Muscle layer of colon (tissue), 2 donors: Measurements from ENCODE around the gene PRKD1.
"Not testable (repeated sequence)": the region's sequence is repeated elsewhere in the genome, so short reads cannot be mapped to it uniquely, and the experiment has no call there.

Experiments used
- H3K27ac ChIP-seq: one replicate; pipeline ENCODE4 v1.7.0; 2013; ENCODE audit warnings: low read depth, mild to moderate bottlenecking, low read length, moderate library complexity
- H3K27me3 ChIP-seq, 2 donors: one replicate each; pipeline ENCODE4 v1.7.0; 2013; ENCODE audit warnings: low read length in 2 of 2, mild to moderate bottlenecking in 2 of 2; ENCODE audit not compliant: insufficient read depth in 2 of 2, control insufficient read depth in 1 of 2
- H3K36me3 ChIP-seq: one replicate; pipeline ENCODE4 v1.7.0; 2013; ENCODE audit warnings: mild to moderate bottlenecking, low read length; ENCODE audit not compliant: insufficient read depth
- H3K4me1 ChIP-seq: one replicate; pipeline ENCODE4 v1.7.0; 2013; ENCODE audit warnings: mild to moderate bottlenecking, low read length; ENCODE audit not compliant: insufficient read depth
- H3K4me3 ChIP-seq, 2 donors: one replicate each; pipeline ENCODE4 v1.7.0; 2013; ENCODE audit warnings: low read length in 2 of 2, low read depth in 1 of 2, mild to moderate bottlenecking in 1 of 2, moderate library complexity in 1 of 2
- H3K9ac ChIP-seq: one replicate; pipeline ENCODE4 v1.7.0; 2013; ENCODE audit warnings: low read length
- H3K9me3 ChIP-seq: one replicate; pipeline ENCODE4 v1.7.0; 2013; ENCODE audit warnings: mild to moderate bottlenecking, low read length
- donor health status: abdominal sarcoma.
- donor health status: Adenocarcinoma of cecum.

Gene PRKD1

DNA sequence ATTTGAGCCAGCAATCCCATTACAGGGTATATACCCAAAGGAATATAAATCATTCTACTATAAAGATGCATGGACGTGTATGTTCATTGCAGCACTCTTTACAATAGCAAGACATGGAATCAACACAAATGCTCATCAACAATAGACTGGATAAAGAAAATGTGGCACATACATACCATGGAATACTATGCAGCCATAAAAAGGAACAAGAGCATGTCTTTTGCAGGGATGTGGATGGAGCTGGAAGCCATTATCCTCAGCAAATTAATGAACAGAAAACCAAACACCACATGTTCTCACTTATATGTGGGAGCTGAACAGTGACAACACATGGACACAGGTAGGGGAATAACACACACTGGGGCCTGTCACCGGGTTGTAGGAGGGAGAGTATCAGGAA is 238.1 kb downstream of the PRKD1 start:
- H3K9me3 ChIP-seq, H3K27ac ChIP-seq, H3K27me3 ChIP-seq, H3K36me3 ChIP-seq, H3K4me3 ChIP-seq, H3K9ac ChIP-seq: not testable (repeated sequence)
- H3K4me1 ChIP-seq: peaks cover 10% of the 10 kb centered on the region

GRCh38 chr14:29687866-29688265 is 239.8 kb downstream of the PRKD1 start:
- H3K27ac ChIP-seq: no peak overlapping the region
- peaks cover 13% of the 10 kb centered on the region for H3K4me1 ChIP-seq
- H3K4me3 ChIP-seq: no peak overlapping the region
- no peak overlapping the region for H3K9ac ChIP-seq
- no peaks in the 10 kb centered on the region for H3K27me3 ChIP-seq
- H3K9me3 ChIP-seq: no peaks in the 10 kb centered on the region
- no peaks in the 10 kb centered on the region for H3K36me3 ChIP-seq

GRCh38 chr14:29687071-29687765 is 240.4 kb downstream of the PRKD1 start:
- Histone ChIP-seq H3K4me1 (peaks cover 13% of the 10 kb centered on the region), H3K9me3 (no peaks in the 10 kb centered on the region), H3K27ac (no peak overlapping the region), H3K4me3 (no peak overlapping the region), H3K27me3 (no peaks in the 10 kb centered on the region), H3K9ac (no peak overlapping the region), H3K36me3 (no peaks in the 10 kb centered on the region)

GRCh38 chr14:29684926-29685325 is 242.7 kb downstream of the PRKD1 start:
- Histone ChIP-seq H3K4me1 (peaks cover 13% of the 10 kb centered on the region), H3K36me3 (no peaks in the 10 kb centered on the region), H3K9me3 (no peaks in the 10 kb centered on the region), H3K4me3 (no peak overlapping the region), H3K27ac (no peak overlapping the region), H3K27me3 (no peaks in the 10 kb centered on the region), H3K9ac (no peak overlapping the region)

DNA sequence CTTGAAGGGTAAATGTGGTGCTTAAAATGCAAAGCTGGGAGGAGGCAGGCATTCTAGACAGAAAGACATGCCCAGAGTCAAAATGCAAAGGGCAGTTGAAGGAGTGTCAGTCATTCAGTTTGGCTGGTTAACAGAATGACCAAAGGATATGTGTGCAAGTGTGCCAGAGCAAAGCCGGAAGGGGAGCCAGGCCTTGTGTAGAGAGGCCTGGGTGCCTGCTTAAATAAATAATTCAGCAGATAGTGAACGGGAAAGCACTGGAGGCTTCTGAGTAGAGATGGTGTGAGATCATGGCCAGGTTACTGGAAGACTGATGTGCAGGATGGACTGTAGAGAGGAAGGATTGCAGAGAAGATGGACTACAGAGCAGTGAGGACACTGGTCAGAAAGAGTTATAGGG is 244.9 kb downstream of the PRKD1 start:
- Histone ChIP-seq H3K27me3 (no peaks in the 10 kb centered on the region), H3K9me3 (no peaks in the 10 kb centered on the region), H3K4me1 (peaks cover 13% of the 10 kb centered on the region), H3K9ac (no peak overlapping the region), H3K36me3 (no peaks in the 10 kb centered on the region), H3K4me3 (no peak overlapping the region), H3K27ac (no peak overlapping the region)

DNA sequence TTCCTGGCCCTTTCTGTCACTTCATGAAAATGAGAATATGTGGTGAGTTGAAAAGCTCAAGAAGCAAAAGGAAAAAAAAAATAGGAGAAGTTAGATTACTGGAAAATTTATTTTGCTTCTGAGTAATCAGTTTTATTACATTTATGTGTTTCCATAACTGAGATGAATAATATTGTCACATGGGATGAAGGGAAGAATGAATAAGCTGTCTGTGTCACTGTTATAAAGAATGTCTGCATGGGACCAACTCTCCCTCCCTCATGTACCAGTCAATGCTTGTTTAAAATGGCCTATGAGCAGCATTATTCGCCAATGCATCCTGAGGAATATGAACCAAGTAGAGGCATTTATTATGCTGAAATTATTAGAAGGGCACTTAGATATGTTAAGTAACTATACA is 246.3 kb downstream of the PRKD1 start:
- H3K4me1 ChIP-seq: peaks cover 13% of the 10 kb centered on the region
- no peaks in the 10 kb centered on the region for H3K36me3 ChIP-seq
- no peaks in the 10 kb centered on the region for H3K9me3 ChIP-seq
- H3K27ac ChIP-seq: no peak overlapping the region
- no peaks in the 10 kb centered on the region for H3K27me3 ChIP-seq
- no peak overlapping the region for H3K4me3 ChIP-seq
- no peak overlapping the region for H3K9ac ChIP-seq

GRCh38 chr14:29674566-29675285 is 252.9 kb downstream of the PRKD1 start:
- no peak overlapping the region for H3K9ac ChIP-seq
- no peaks in the 10 kb centered on the region for H3K9me3 ChIP-seq
- no peak overlapping the region for H3K4me3 ChIP-seq
- H3K4me1 ChIP-seq: no peaks in the 10 kb centered on the region
- H3K36me3 ChIP-seq: no peaks in the 10 kb centered on the region
- no peaks in the 10 kb centered on the region for H3K27me3 ChIP-seq
- H3K27ac ChIP-seq: no peak overlapping the region

GRCh38 chr14:29672831-29673230 is 254.8 kb downstream of the PRKD1 start:
- Histone ChIP-seq H3K27me3 (no peaks in the 10 kb centered on the region), H3K4me3 (no peak overlapping the region), H3K36me3 (no peaks in the 10 kb centered on the region), H3K27ac (no peak overlapping the region), H3K4me1 (no peaks in the 10 kb centered on the region), H3K9ac (no peak overlapping the region), H3K9me3 (no peaks in the 10 kb centered on the region)

- H3K4me1 ChIP-seq: no peaks in the 10 kb centered on the region
- H3K27ac ChIP-seq: no peak overlapping the region
- H3K9me3 ChIP-seq: no peaks in the 10 kb centered on the region
- no peak overlapping the region for H3K9ac ChIP-seq
- H3K27me3 ChIP-seq: no peaks in the 10 kb centered on the region
- no peaks in the 10 kb centered on the region for H3K36me3 ChIP-seq
- no peak overlapping the region for H3K4me3 ChIP-seq
Measured at GRCh38 chr14:29671034-29671433, 256.6 kb downstream of the PRKD1 start.

- H3K9ac ChIP-seq: no peak overlapping the region
- no peak overlapping the region for H3K27ac ChIP-seq
- H3K27me3 ChIP-seq: no peaks in the 10 kb centered on the region
- no peaks in the 10 kb centered on the region for H3K4me1 ChIP-seq
- H3K9me3 ChIP-seq: no peaks in the 10 kb centered on the region
- H3K36me3 ChIP-seq: no peaks in the 10 kb centered on the region
- no peak overlapping the region for H3K4me3 ChIP-seq
Measured at GRCh38 chr14:29668201-29668600, 259.4 kb downstream of the PRKD1 start.

DNA sequence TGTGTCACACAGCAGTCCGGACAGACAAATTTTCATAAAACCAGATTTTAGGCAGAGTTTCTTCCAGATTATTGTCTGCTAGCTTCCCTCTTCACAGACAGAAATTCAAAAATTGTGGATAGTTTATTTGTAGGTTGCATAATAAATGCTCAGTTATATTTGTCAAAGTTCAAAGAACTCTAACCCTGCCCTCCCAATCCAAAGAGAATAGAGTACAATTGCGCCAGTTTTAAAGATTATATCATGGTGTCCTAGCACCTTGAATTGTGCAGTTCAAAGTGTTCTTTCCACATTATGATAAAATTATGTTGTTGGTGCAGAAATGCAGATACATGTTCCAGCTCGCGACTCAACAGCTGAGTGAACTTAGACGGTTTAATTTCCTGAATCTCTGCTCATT is 263.1 kb downstream of the PRKD1 start:
- no peak overlapping the region for H3K4me3 ChIP-seq
- H3K27ac ChIP-seq: no peak overlapping the region
- H3K4me1 ChIP-seq: no peaks in the 10 kb centered on the region
- H3K36me3 ChIP-seq: no peaks in the 10 kb centered on the region
- no peak overlapping the region for H3K9ac ChIP-seq
- H3K9me3 ChIP-seq: no peaks in the 10 kb centered on the region
- no peaks in the 10 kb centered on the region for H3K27me3 ChIP-seq

DNA sequence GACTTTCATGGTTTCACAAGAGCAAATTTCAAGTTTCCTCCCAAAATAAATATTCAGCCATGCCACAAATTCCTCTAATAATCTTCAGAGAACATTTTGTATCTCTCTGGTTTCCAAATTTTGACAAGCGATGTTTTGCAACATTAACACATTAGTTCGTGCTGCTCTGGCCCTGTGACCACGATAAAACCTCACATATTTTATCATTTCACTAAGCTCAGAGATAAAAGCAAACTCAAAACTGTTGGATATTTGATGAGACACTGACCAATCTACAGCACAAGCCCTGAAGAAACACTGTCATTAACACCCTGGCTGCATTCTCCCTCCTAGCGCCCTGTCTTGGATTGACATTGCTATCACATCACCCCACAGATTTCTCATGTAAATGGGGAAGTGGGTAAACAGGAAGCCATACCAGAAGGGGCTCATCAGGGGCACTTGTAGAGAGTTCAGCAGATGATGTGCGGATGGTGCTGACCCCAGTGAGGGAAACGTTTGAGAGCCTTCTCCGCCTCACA is 264.3 kb downstream of the PRKD1 start:
- Histone ChIP-seq H3K4me1 (no peaks in the 10 kb centered on the region), H3K9ac (no peak overlapping the region), H3K4me3 (no peak overlapping the region), H3K27ac (no peak overlapping the region), H3K9me3 (no peaks in the 10 kb centered on the region), H3K27me3 (no peaks in the 10 kb centered on the region), H3K36me3 (no peaks in the 10 kb centered on the region)
